HG03108 (cell line): ENCODE results near the gene ATG4D.
"Not testable (repeated sequence)": the region's sequence is repeated elsewhere in the genome, so short reads cannot be mapped to it uniquely, and the experiment has no call there.

ENCODE experiments used
- ATAC-seq: cut with Tn5 transposase; IDR thresholded peaks from one replicate; pipeline ENCODE4 v1.9.1; 2021; ENCODE audit warnings: moderate library complexity; ENCODE audit not compliant: unreplicated experiment

The ATG4D gene

GRCh38 chr19:10518444-10519361 is 25.0 kb upstream of the ATG4D start:
- ATAC-seq, result no peak

GRCh38 chr19:10519421-10519820 is 24.3 kb upstream of the ATG4D start:
- no peak for ATAC-seq

DNA sequence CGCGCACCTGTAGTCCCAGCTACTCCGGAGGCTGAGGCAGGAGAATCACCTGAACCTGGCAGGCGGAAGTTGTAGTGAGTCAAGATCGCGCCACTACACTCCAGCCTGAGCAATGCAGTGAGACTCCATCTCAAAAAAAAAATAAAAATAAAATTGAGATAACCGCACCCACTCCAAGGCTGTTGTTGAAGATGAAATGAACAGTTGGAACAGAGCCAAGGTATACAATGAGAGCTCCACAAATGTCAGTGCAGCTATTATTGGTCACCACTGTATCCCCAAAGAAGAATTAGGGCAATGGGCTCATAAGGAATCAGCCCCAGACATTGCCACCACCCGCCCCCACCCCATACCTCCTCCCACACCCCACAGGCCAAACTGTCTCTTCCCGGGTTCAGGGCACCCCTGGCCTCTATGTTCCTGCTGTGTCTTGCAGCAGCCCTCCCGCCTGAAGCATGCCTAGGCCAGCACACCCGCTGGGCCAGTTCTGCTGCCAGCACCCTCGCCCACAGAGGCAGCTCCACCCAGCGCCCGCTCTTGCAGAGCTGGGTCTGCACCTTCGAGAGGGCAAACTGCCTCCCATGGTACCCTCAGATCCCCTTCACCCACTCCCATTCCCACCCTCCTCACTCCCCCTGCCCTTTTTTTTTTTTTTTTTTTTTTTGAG is 22.9 kb upstream of the ATG4D start:
- ATAC-seq, result no peak

DNA sequence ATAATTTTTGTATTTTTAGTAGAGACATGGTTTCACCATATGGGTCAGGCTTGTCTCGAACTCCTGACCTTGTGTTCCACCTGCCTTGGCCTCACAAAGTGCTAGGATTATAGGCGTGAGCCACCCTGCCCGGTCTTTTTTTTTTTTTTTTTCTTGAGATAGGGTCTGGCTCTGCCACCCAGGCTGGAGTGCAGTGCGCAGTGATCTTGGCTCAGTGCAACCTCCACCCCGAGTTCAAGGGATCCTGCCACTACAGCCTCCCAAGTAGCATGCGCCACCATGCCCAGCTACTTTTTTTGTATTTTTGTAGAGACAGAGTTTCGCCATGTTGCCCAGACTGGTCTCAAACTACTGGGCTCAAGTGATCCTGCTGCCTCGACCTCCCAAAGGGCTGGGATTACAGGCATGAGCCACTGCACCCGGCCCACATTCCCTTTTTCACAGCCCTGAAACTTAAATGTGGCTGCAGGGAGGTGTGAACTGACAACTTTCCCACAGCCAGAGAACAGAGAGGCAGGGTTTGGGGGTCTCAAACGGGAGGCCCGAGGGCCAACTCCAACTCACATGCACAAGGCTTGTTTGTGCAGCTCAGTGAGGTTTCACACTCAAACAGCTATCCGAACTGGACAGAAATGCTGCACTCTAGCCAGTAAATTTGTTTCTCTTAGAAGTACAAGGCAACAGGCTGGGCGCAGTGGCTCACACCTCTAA is 22.1 kb upstream of the ATG4D start:
- no peak for ATAC-seq

- ATAC-seq, result no peak
Measured at GRCh38 chr19:10523135-10523636, 20.5 kb upstream of the ATG4D start.

DNA sequence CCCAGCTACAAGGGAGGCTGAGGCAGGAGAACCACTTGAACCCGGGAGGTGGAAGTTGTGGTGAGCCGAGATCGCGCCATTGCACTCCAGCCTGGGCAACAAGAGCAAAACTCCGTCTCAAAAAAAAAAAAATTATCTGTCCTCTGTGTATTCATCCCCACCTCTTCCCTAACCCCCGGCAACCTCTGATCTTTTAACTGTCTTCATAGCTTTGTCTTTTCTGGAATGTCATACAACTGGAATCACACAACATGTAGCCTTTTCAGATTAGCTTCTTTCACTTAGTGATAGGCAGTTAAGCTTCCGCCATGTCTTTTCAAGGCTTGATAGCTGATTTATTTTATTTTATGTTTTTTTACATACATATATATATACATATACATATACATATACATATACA is 18.1 kb upstream of the ATG4D start:
- ATAC-seq, result no peak

DNA sequence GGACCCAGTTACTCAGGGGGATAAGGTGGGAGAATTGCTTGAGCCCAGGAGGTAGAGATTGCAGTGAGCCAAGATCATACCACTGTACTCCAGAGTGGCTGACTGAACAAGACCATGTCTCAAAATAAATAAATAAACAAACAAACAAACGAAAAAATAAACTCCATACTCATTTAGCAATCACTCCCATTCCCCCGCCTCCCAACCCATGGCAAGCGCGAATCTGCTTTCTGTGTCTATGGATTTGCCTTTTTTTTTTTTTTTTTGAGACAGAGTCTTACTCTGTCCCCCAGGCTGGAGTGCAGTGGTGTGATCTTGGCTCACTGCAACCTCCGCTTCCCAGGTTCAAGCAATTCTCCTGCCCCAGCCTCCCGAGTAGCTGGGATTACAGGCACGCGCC is 16.8 kb upstream of the ATG4D start:
- ATAC-seq, result not testable (repeated sequence)

- no peak for ATAC-seq
Measured at GRCh38 chr19:10532457-10532856, 11.2 kb upstream of the ATG4D start.

DNA sequence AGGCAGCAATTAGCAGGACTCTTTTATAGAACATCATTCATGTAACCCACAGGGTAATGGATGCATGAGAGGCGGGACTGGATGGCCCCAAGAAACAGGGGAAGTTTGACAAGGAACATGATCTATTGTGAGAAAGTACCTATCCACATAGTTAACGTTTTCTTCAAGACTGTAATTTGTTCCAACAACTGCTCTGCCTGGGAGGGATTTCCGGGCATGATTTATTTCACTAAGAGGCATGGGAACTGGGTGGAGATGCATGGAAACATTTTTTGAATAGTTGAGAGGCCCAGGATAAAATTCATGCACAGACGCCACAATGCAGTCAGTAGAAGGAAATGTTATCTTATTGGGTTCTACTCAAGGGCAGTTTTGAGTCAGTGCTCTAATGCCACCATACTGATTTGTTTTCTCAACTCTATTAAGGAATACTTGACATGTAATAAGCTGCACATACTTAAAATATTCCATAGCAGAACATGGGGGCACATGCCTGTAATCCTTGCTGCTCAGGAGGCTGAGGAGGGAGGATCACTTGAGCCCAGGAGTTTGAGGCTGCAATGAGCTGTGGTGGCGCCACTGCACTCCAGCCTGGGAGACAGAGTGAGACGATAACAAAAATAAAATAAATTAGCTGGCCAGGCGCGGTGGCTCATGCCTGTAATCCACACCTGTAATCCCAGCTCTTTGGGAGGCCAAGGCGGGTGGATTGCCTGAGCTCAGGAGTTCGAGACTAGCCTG is 9.9 kb upstream of the ATG4D start:
- no peak for ATAC-seq

GRCh38 chr19:10535613-10536012 is 8.1 kb upstream of the ATG4D start:
- no peak for ATAC-seq

GRCh38 chr19:10537668-10538067 is 6.0 kb upstream of the ATG4D start:
- no peak for ATAC-seq

DNA sequence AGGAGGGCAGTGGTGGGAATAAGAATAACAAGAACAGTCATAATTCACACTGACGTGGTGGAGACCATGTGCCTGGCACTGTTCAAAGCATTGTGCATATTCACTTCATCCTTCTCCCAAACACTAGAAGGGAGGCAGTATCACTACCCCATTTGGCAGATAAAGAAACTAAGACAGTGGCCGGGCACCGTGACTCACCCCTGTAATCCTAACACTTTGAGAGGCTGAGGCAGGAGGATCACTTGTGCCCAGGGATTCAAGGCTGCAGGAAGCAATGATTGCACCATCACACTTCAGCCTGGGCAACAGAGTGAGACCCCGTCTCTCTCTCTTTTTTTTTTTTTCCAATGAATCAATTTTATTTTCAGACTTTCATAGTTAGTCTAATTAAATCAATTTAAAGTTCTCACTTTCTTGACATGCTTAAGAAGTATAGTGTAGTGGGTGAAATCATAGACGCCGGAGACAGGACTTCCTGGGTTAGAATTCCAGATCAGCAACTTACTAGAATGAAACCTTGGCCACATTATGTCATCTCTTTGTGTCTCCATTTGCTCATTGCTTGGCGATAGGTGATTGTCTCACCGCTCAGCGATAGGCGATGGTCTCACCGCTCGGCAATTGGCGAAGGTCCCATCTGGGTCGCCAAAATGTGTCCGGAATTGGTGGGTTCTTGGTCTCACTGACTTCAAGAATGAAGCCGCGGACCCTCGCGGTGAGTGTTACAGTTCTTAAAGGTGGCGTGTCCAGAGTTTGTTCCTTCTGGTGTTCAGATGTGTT is 5.3 kb upstream of the ATG4D start:
- ATAC-seq, result no peak

DNA sequence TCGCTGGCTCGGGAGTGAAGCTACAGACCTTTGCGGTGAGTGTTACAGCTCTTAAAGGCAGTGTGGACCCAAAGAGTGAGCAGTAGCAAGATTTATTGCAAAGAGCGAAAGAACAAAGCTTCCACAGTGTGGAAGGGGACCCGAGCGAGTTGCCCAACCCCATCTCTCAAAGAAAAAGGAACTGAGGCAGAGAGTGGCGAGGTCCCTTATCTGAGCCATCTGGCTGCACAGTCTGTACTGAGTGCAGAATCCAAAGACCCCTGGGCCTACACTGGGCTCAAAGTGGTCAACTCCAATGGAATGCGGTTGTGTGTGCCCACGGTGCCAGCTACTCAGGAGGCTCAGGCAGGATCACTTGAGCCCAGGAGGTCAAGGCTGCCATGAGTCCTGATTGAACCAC is 4.7 kb upstream of the ATG4D start:
- ATAC-seq, result not testable (repeated sequence)

- ATAC-seq, result no peak
Measured at GRCh38 chr19:10543059-10543419, 665 bp upstream of the ATG4D start.

DNA sequence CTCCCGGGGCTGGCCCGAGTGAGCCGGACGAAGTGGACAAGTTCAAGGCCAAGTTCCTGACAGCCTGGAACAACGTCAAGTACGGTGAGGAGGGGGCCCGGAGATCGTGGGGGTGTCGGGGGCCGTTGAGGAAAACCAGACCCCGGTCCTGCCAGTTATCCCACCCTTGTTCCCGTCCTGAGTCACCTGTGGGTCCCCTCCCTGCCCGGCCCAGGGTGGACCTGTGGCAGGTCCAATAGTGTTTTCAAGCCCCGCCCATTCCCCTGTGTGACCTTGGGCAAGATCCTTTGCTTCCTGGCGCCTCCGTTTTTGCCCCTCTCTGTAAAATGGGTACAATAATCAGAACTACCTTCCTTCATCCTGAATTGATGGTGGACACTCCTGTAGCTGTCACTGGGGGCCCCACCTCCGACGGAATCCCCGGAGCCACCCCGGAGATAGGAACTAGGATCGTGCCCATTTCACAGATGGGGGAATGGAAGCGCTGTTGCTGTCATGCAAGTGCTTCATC is 593 bp downstream of the ATG4D start:
- no peak for ATAC-seq

DNA sequence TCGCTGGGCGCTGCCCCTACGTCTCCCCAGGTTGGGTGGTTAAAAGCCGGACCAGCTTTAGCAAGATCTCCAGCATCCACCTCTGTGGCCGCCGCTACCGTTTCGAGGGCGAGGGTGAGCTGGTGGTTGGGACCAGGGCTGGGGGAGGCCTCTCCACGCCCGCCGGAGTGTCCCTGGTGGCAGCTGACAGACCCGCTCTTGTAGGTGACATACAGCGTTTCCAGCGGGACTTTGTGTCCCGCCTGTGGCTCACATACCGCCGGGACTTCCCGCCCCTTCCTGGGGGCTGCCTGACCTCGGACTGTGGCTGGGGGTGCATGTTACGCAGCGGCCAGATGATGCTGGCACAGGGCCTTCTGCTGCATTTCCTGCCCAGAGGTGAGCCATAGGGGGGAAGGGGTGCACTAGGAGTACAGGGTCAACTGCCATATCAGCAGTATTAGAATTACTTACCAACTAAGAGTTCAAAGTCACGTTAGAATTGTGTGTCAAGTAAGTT is 1.1 kb downstream of the ATG4D start:
- no peak for ATAC-seq

DNA sequence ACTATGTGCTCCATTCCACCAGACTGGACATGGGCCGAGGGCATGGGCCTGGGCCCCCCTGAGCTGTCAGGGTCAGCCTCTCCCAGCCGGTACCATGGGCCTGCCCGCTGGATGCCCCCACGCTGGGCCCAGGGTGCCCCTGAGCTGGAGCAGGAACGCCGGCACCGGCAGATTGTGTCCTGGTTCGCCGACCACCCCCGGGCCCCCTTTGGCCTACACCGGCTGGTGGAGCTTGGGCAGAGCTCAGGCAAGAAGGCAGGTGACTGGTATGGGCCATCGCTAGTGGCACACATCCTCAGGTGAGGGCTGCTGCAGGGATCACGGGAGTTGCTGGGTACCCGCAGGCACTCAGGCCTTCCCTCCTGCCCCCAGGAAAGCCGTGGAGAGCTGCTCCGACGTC is 3.1 kb downstream of the ATG4D start:
- no peak for ATAC-seq

DNA sequence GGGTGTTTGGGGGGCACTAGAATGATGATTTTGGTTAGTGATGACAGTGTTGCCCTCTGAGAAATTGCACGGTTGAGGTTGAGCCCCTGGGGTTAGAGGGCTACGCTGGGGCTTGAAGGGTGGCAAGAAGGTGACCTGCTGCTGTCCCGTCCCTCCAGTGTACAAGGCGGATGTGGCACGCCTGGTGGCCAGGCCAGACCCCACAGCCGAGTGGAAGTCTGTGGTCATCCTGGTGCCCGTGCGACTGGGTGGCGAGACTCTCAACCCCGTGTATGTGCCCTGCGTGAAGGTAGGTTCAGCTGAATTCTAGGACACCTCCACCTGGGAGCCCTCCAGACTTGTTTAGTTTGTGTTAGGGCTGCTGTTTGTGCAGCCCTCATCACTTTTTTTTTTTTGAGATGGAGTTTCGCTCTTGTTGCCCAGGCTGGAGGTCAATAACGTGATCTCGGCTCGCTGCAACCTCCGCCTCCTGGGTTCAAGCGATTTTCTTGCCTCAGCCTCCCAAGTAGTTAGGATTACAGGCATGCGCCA is 5.1 kb downstream of the ATG4D start:
- no peak for ATAC-seq

- ATAC-seq, result no peak
Measured at GRCh38 chr19:10549733-10550132, 6.0 kb downstream of the ATG4D start.
